ENCODE data around the gene ALKBH2. TPM values are rescaled to one million over a fixed set of nuclear protein-coding genes. Genes with fewer than 3 reads are reported as not detected.

The ALKBH2 gene
- total RNA-seq, 2 experiments from 2014 or later: 32.1 to 33.3 TPM

- Mint-ChIP-seq H3K27me3 (no peaks in the 10 kb centered on the region), H3K36me3 (ENCODE audit: low read depth) (peaks cover 36% of the 10 kb centered on the region), H3K27ac (no peak overlapping the region), H3K4me1 (peaks cover 33% of the 10 kb centered on the region), H3K9me3 (ENCODE audit: low read depth) (no peaks in the 10 kb centered on the region), H3K4me3 (peak overlapping the region; percentile 80)
- ChIA-PET POLR2A (interaction anchor here (1.0 kb wide), 1 partner anchor 15 kb away, joined by 3 read pairs; no protein-coding TSS in a partner anchor), CTCF (no interaction called here)
- DNase-seq: no peak
- intact Hi-C loops (cut with DNase I, micrococcal nuclease): loop anchor here (1.0 to 10.0 kb wide), 6 partner anchors 240 to 1412 kb away; partner anchors contain the start of genes MMAB (in 1 of the 2), MVK (in 1 of the 2), PWP1 (in 1 of the 2) and SSH1 (in 1 of the 2)
- no peak for ATAC-seq
Observed at GRCh38 chr12:109097140-109097434, 3.8 kb upstream of the ALKBH2 start.

DNA sequence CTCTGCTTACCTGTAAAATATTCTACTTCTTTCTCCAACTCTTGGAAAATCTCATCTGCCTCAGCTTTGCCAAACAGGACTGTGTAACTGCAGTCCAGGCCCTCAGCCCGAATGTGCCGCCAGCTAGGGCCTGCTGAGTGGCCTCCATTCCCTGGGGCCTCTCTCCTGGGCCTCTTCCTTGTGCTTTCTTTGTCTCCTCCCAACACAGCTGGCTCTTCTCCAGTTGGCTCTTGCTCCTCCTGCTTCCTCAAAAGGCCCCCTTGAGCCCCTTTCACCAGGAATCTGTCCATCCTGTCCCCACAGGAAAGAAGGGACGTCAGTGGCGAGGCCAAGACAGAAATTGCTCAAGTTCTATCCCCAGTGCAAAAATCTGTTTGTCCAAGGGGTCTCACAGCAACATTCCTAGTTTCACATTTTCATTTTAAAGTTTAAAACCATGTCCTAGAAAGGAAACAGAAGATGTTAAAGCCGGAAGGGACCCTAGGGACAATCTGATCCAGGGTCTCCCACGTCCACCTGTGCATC is 713 bp downstream of the ALKBH2 start:
- no peak for DNase-seq
- H3K27me3 Mint-ChIP-seq: no peaks in the 10 kb centered on the region
- POLR2A ChIA-PET: interaction anchor here (1.3 kb wide), 1 partner anchor 39 kb away, joined by 4 read pairs; no protein-coding TSS in a partner anchor

GRCh38 chr12:109089683-109090082 is 3.6 kb downstream of the ALKBH2 start:
- H3K4me3 Mint-ChIP-seq: no peak overlapping the region
- no peak for DNase-seq
- H3K27me3 Mint-ChIP-seq: no peaks in the 10 kb centered on the region
- no peak overlapping the region for H3K27ac Mint-ChIP-seq
- no peak for ATAC-seq
- peaks cover 30% of the 10 kb centered on the region for H3K4me1 Mint-ChIP-seq
- ChIA-PET POLR2A (no interaction called here), CTCF (interaction anchor here (0.7 to 1.0 kb wide), 2 partner anchors 22 to 25 kb away, joined by 3 to 4 read pairs; no protein-coding TSS in a partner anchor)
- H3K9me3 Mint-ChIP-seq (ENCODE audit: low read depth): no peaks in the 10 kb centered on the region
- peaks cover 20% of the 10 kb centered on the region for H3K36me3 Mint-ChIP-seq (ENCODE audit: low read depth)
- intact Hi-C loops (cut with DNase I, micrococcal nuclease): loop anchor here (5.0 to 10.0 kb wide), 3 partner anchors 137 to 1405 kb away; partner anchors contain the start of gene PWP1 (in 1 of the 2)

More for the DNA sequence above, 713 bp downstream of the ALKBH2 start:
- no peak for ATAC-seq
- Mint-ChIP-seq H3K27ac (peak overlapping the region; percentile 90), H3K4me3 (peak overlapping the region; percentile 86), H3K9me3 (ENCODE audit: low read depth) (no peaks in the 10 kb centered on the region), H3K4me1 (peaks cover 30% of the 10 kb centered on the region), H3K36me3 (ENCODE audit: low read depth) (peaks cover 18% of the 10 kb centered on the region)
- CTCF ChIA-PET: interaction anchor here (0.6 to 2.3 kb wide), 30 partner anchors 8 to 709 kb away, joined by 3 to 14 read pairs (median 4); partner anchors contain the start of gene USP30
- intact Hi-C loops (cut with DNase I, micrococcal nuclease): loop anchor here (1.0 to 10.0 kb wide), 17 partner anchors 40 to 1408 kb away; partner anchors contain the start of genes USP30 (in 2 of the 2), CORO1C (in 1 of the 2), FICD (in 1 of the 2) and ISCU (in 1 of the 2)

GRCh38 chr12:109088818-109089217 is 4.5 kb downstream of the ALKBH2 start:
- CTCF ChIA-PET: interaction anchor here (0.7 kb wide), 1 partner anchor 25 kb away, joined by 3 read pairs; no protein-coding TSS in a partner anchor
- POLR2A ChIA-PET: no interaction called here

GRCh38 chr12:109087250-109087649 is 6.0 kb downstream of the ALKBH2 start:
- H3K4me1 Mint-ChIP-seq: peaks cover 18% of the 10 kb centered on the region
- H3K36me3 Mint-ChIP-seq (ENCODE audit: low read depth): peaks cover 19% of the 10 kb centered on the region
- ATAC-seq: no peak
- POLR2A ChIA-PET: no interaction called here
- intact Hi-C loops (cut with DNase I, micrococcal nuclease): no loop called here
- no peak overlapping the region for H3K27ac Mint-ChIP-seq
- H3K27me3 Mint-ChIP-seq: no peaks in the 10 kb centered on the region
- H3K9me3 Mint-ChIP-seq (ENCODE audit: low read depth): no peaks in the 10 kb centered on the region
- no peak overlapping the region for H3K4me3 Mint-ChIP-seq
- no peak for DNase-seq
- CTCF ChIA-PET: interaction anchor here (0.8 to 2.3 kb wide), 6 partner anchors 10 to 45 kb away, joined by 3 to 7 read pairs (median 4); no protein-coding TSS in a partner anchor

More at GRCh38 chr12:109088818-109089217, 4.5 kb downstream of the ALKBH2 start:
- ATAC-seq (no peak), DNase-seq (no peak)
- Mint-ChIP-seq H3K36me3 (ENCODE audit: low read depth) (peaks cover 20% of the 10 kb centered on the region), H3K4me1 (peaks cover 26% of the 10 kb centered on the region), H3K27ac (no peak overlapping the region), H3K4me3 (no peak overlapping the region), H3K9me3 (ENCODE audit: low read depth) (no peaks in the 10 kb centered on the region), H3K27me3 (no peaks in the 10 kb centered on the region)
- intact Hi-C loops (cut with DNase I, micrococcal nuclease): no loop called here

GRCh38 chr12:109085590-109085989 is 7.7 kb downstream of the ALKBH2 start:
- CTCF ChIA-PET: interaction anchor here (0.5 to 2.3 kb wide), 2 partner anchors 8 to 10 kb away, joined by 3 to 6 read pairs; partner anchors contain the start of gene ALKBH2
- Mint-ChIP-seq H3K9me3 (ENCODE audit: low read depth) (no peaks in the 10 kb centered on the region), H3K36me3 (ENCODE audit: low read depth) (peaks cover 22% of the 10 kb centered on the region), H3K27me3 (no peaks in the 10 kb centered on the region), H3K4me3 (no peak overlapping the region), H3K27ac (no peak overlapping the region), H3K4me1 (peaks cover 4% of the 10 kb centered on the region)
- POLR2A ChIA-PET: no interaction called here
- DNase-seq: no peak
- intact Hi-C loops (cut with DNase I, micrococcal nuclease): no loop called here
- ATAC-seq: no peak

GRCh38 chr12:109084425-109084824 is 8.8 kb downstream of the ALKBH2 start:
- Mint-ChIP-seq H3K4me1 (no peaks in the 10 kb centered on the region), H3K36me3 (ENCODE audit: low read depth) (peaks cover 31% of the 10 kb centered on the region), H3K4me3 (no peak overlapping the region), H3K9me3 (ENCODE audit: low read depth) (no peaks in the 10 kb centered on the region), H3K27ac (no peak overlapping the region), H3K27me3 (no peaks in the 10 kb centered on the region)
- DNase-seq (no peak), ATAC-seq (no peak)
- CTCF ChIA-PET: interaction anchor here (0.6 to 2.3 kb wide), 2 partner anchors 9 to 12 kb away, joined by 3 to 6 read pairs; partner anchors contain the start of gene ALKBH2
- intact Hi-C loops (cut with DNase I, micrococcal nuclease): no loop called here
- POLR2A ChIA-PET: no interaction called here

GRCh38 chr12:109082751-109083150 is 10.5 kb downstream of the ALKBH2 start:
- DNase-seq (no peak), ATAC-seq (no peak)
- ChIA-PET POLR2A (no interaction called here), CTCF (interaction anchor here (0.6 kb wide), 1 partner anchor 155 kb away, joined by 4 read pairs; no protein-coding TSS in a partner anchor)
- peaks cover 5% of the 10 kb centered on the region for H3K9me3 Mint-ChIP-seq (ENCODE audit: low read depth)
- peaks cover 37% of the 10 kb centered on the region for H3K36me3 Mint-ChIP-seq (ENCODE audit: low read depth)
- intact Hi-C loops (cut with DNase I, micrococcal nuclease): no loop called here
- H3K4me1 Mint-ChIP-seq: no peaks in the 10 kb centered on the region
- H3K27ac Mint-ChIP-seq: no peak overlapping the region
- no peak overlapping the region for H3K4me3 Mint-ChIP-seq
- H3K27me3 Mint-ChIP-seq: no peaks in the 10 kb centered on the region

- H3K9me3 Mint-ChIP-seq (ENCODE audit: low read depth): peaks cover 12% of the 10 kb centered on the region
- ChIA-PET CTCF (no interaction called here), POLR2A (no interaction called here)
- ATAC-seq: no peak
- no peak overlapping the region for H3K27ac Mint-ChIP-seq
- no peak for DNase-seq
- no peak overlapping the region for H3K4me3 Mint-ChIP-seq
- peaks cover 55% of the 10 kb centered on the region for H3K36me3 Mint-ChIP-seq (ENCODE audit: low read depth)
- H3K27me3 Mint-ChIP-seq: no peaks in the 10 kb centered on the region
- no peaks in the 10 kb centered on the region for H3K4me1 Mint-ChIP-seq
- intact Hi-C loops (cut with DNase I, micrococcal nuclease): no loop called here
Observed at GRCh38 chr12:109074866-109075265, 18.4 kb downstream of the ALKBH2 start.

GRCh38 chr12:109069307-109070271 is 23.7 kb downstream of the ALKBH2 start:
- ATAC-seq (no peak), DNase-seq (no peak)
- intact Hi-C loops (cut with DNase I, micrococcal nuclease): no loop called here
- CTCF ChIA-PET: interaction anchor here (1.3 to 3.0 kb wide), 3 partner anchors 15 to 23 kb away, joined by 3 to 12 read pairs (median 7); partner anchors contain the start of gene ALKBH2
- H3K36me3 Mint-ChIP-seq (ENCODE audit: low read depth): peaks cover 32% of the 10 kb centered on the region
- H3K4me1 Mint-ChIP-seq: no peaks in the 10 kb centered on the region
- H3K27ac Mint-ChIP-seq: no peak overlapping the region
- no peak overlapping the region for H3K4me3 Mint-ChIP-seq
- no peaks in the 10 kb centered on the region for H3K9me3 Mint-ChIP-seq (ENCODE audit: low read depth)
- no peaks in the 10 kb centered on the region for H3K27me3 Mint-ChIP-seq
- POLR2A ChIA-PET: no interaction called here

DNA sequence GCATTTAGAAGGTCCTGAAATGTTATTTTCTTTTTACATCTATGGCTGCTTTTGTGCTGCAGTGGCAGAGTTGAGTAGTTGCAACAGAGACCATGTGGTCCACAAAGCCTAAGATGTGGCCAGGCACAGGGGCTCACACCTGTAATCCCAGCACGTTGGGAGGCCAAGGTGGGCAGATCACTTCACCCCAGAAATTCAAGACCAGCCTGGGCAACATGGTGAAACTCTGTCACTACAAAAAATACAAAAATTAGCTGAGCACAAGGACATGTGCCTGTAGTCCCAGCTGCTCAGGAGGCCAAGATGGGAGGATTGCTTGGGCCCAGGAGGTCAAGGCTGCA is 27.4 kb downstream of the ALKBH2 start:
- H3K27me3 Mint-ChIP-seq: no peaks in the 10 kb centered on the region
- CTCF ChIA-PET: no interaction called here

More for the DNA sequence above, 27.4 kb downstream of the ALKBH2 start:
- POLR2A ChIA-PET: no interaction called here
- H3K4me3 Mint-ChIP-seq: no peak overlapping the region
- H3K27ac Mint-ChIP-seq: no peak overlapping the region
- H3K4me1 Mint-ChIP-seq: peaks cover 4% of the 10 kb centered on the region
- intact Hi-C loops (cut with DNase I, micrococcal nuclease): no loop called here
- peaks cover 24% of the 10 kb centered on the region for H3K36me3 Mint-ChIP-seq (ENCODE audit: low read depth)
- DNase-seq (no peak), ATAC-seq (no peak)
- H3K9me3 Mint-ChIP-seq (ENCODE audit: low read depth): no peaks in the 10 kb centered on the region

Data from activated CD4-positive, alpha-beta T cell treated with anti-CD3 and anti-CD28 coated beads for 36 hours (primary cell).